B cell (primary cell): ENCODE data around the gene SSBP3. TPM values are rescaled to one million over a fixed set of nuclear protein-coding genes. Genes with fewer than 3 reads are reported as not detected.

Experiments
- ATAC-seq: fragments of 200-7000 bp; cut with Tn5 transposase; one replicate; pipeline ENCODE4 v1.10.0; 2021; ENCODE audit warnings: low read depth, mild to moderate bottlenecking, moderate number of reproducible peaks, moderate library complexity
- CTCF ChIA-PET: fragments of 350-600 bp; sonication (Branson Sonifier 250); formaldehyde crosslinking; loops from one replicate; lab custom pipeline; 2021; ENCODE audit warnings: antibody characterized with exemption, inconsistent platforms; lab: Charles Lee
- POLR2A ChIA-PET: fragments of 350-600 bp; sonication (Branson Sonifier 250); formaldehyde crosslinking; loops from one replicate; lab custom pipeline; 2021; ENCODE audit warnings: antibody characterized with exemption; lab: Charles Lee
- DNase-seq: peaks from one replicate; pipeline ENCODE4 v3.0.0; 2013
- H2AFZ ChIP-seq: 2 replicates; pipeline ENCODE4 v1.6.1; 2012; ENCODE audit warnings: mild to moderate bottlenecking, low read depth, low read length; ENCODE audit not compliant: insufficient read depth, poor library complexity, severe bottlenecking
- H3K27ac ChIP-seq, 2 donors: 1 replicate in 1 of 2; 2 replicates in 1 of 2; pipeline ENCODE4 v1.5.1; 2012 to 2013; ENCODE audit warnings: low read length in 2 of 2, mild to moderate bottlenecking in 2 of 2, moderate library complexity in 1 of 2
- H3K27me3 ChIP-seq, 4 experiments: fragments of 200-600 bp in 1 of 4; sonication (generic) in 1 of 4; replicated peaks in 1 of 4; 1 replicate in 2 of 4; 2 replicates in 2 of 4; pipeline versions ENCODE4 v1.6.1 to v1.7.0; 2013 to 2016; ENCODE audit warnings: low read length in 3 of 4, mild to moderate bottlenecking in 2 of 4, mixed read lengths in 1 of 4, moderate library complexity in 1 of 4; ENCODE audit not compliant: insufficient read depth in 4 of 4, control insufficient read depth in 3 of 4; ENCODE audit errors: control extremely low read depth in 1 of 4
- H3K36me3 ChIP-seq, 2 experiments: replicated peaks in 1 of 2; 1 replicate in 1 of 2; 2 replicates in 1 of 2; pipeline versions ENCODE4 v1.6.1 to v1.7.1; 2013; ENCODE audit warnings: low read length in 1 of 2; ENCODE audit not compliant: insufficient read depth in 2 of 2, control insufficient read depth in 1 of 2; ENCODE audit errors: control extremely low read depth in 1 of 2, extremely low read depth in 1 of 2
- H3K4me1 ChIP-seq, 2 donors: fragments of 200-600 bp in 1 of 2; sonication (generic) in 1 of 2; 1 replicate in 1 of 2; 2 replicates in 1 of 2; pipeline versions ENCODE4 v1.5.1 to v1.6.1; 2013 to 2017; ENCODE audit warnings: low read length in 2 of 2; ENCODE audit not compliant: control insufficient read depth in 2 of 2, insufficient read depth in 2 of 2
- H3K4me2 ChIP-seq: replicated peaks from 2 replicates; pipeline ENCODE3; 2012; ENCODE audit warnings: mild to moderate bottlenecking, low read depth, low read length; ENCODE audit not compliant: poor library complexity, severe bottlenecking
- H3K4me3 ChIP-seq, 5 experiments: fragments of 200-600 bp in 1 of 5; sonication (generic) in 1 of 5; 1 replicate in 3 of 5; 2 replicates in 2 of 5; pipeline versions ENCODE4 v1.5.1 to v1.7.0; 2011 to 2016; ENCODE audit warnings: low read length in 4 of 5, mild to moderate bottlenecking in 4 of 5, low read depth in 2 of 5, control low read depth in 1 of 5, moderate library complexity in 1 of 5; ENCODE audit not compliant: insufficient read depth in 1 of 5; ENCODE audit errors: control extremely low read depth in 1 of 5, extremely low read depth in 1 of 5
- H3K79me2 ChIP-seq: fragments of 200-600 bp; sonication (generic); one replicate; pipeline ENCODE4 v1.6.0; 2016; ENCODE audit warnings: low read length; ENCODE audit not compliant: control insufficient read depth, insufficient read depth
- H3K9ac ChIP-seq: fragments of 200-600 bp; sonication (generic); 2 replicates; pipeline ENCODE4 v1.6.1; 2017; ENCODE audit warnings: mild to moderate bottlenecking, low read length, moderate library complexity
- H3K9me3 ChIP-seq, 3 donors: one replicate each; pipeline versions ENCODE4 v1.6.1 to v1.7.1; 2013; ENCODE audit warnings: low read length in 2 of 3; ENCODE audit not compliant: control insufficient read depth in 2 of 3, insufficient read depth in 1 of 3; ENCODE audit errors: control extremely low read depth in 1 of 3
- H4K20me1 ChIP-seq: 2 replicates; pipeline ENCODE4 v1.6.0; 2012; ENCODE audit warnings: mild to moderate bottlenecking, low read length; ENCODE audit not compliant: insufficient read depth, control insufficient read depth, poor library complexity, severe bottlenecking
- H3K27ac Mint-ChIP-seq: one replicate; pipeline ENCODE4 v1.8.0; 2021; ENCODE audit warnings: mixed read lengths
- H3K27me3 Mint-ChIP-seq: one replicate; pipeline ENCODE4 v1.8.0; 2021; ENCODE audit warnings: mixed read lengths
- H3K4me1 Mint-ChIP-seq: one replicate; pipeline ENCODE4 v1.8.0; 2021; ENCODE audit warnings: mixed read lengths
- H3K4me3 Mint-ChIP-seq: one replicate; pipeline ENCODE4 v1.8.0; 2021; ENCODE audit warnings: mixed read lengths
- H3K9me3 Mint-ChIP-seq: one replicate; pipeline ENCODE4 v1.8.0; 2022; ENCODE audit warnings: mixed read lengths; ENCODE audit not compliant: insufficient read depth
- CTCF ChIP-seq: fragments of 200-600 bp; IDR thresholded peaks from one replicate; pipeline ENCODE4 v1.8.0; 2022; ENCODE audit warnings: antibody characterized with exemption, mild to moderate bottlenecking
- EZH2 ChIP-seq: IDR thresholded peaks from 2 replicates; pipeline ENCODE4 v1.6.1; 2012; ENCODE audit warnings: borderline replicate concordance, low read depth, mild to moderate bottlenecking, moderate library complexity, low read length; ENCODE audit not compliant: insufficient read depth, poor library complexity, severe bottlenecking
- whole genome bisulfite sequencing: methylation state at CpG from one replicate; pipeline ENCODE4 v1.1.5; 2013; ENCODE audit warnings: missing lambda C conversion rate; ENCODE audit not compliant: insufficient coverage; 5-methylcytosine and 5-hydroxymethylcytosine counted together
- intact Hi-C: fragments of 100-400 bp; cut with micrococcal nuclease; formaldehyde crosslinking; loops from one replicate; pipeline ENCODE4 v1.10.0; 2022
- polyA plus RNA-seq: library from polyadenylated mRNA; depleted of rRNA; stranded (reverse); fragments of >200 nt; gene quantifications from 2 replicates; pipeline ENCODE4 v1.2.3, GENCODE V29; 2012
- total RNA-seq, 2 donors: library from RNA; stranded (reverse); fragments of 120-200 nt in 1 of 2; gene quantifications; 1 replicate in 1 of 2; 2 replicates in 1 of 2; pipeline versions ENCODE4 v1.2.3 to v1.2.4, GENCODE V29; 2013 to 2022

SSBP3 gene
- total and polyA plus RNA-seq, 2 donors (not counting 1 experiment from before 2014, with no cell fraction given): 16.9 to 30.7 TPM

DNA sequence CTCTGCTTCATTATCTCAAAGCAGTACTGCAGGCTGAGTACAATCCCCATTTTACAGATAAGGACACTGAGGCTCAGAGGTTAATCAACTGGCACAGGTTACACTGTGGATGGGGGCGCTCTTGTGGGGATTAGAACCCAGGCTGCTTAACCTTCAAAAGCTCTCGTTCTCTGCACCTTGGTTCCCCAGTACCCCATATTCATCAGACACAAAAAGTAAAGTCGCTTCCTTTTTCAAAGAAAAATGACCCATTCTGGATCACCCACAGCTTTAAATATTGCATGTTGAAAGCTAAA is 20.5 kb downstream of the SSBP3 start:
- DNase-seq (no peak), ATAC-seq (no peak)
- H3K9me3 Mint-ChIP-seq: no peaks in the 10 kb centered on the region
- Histone ChIP-seq H4K20me1 (no peaks in the 10 kb centered on the region), H3K4me1 (no peaks in the 10 kb centered on the region), H3K4me3 (no peak overlapping the region), H3K9ac (no peak overlapping the region), H3K9me3 (no peaks in the 10 kb centered on the region), H3K36me3 (no peaks in the 10 kb centered on the region), H3K79me2 (peaks cover 31% of the 10 kb centered on the region), H3K27ac (no peak overlapping the region), H2AFZ (no peak overlapping the region), H3K4me2 (no peak overlapping the region), H3K27me3 (no peaks in the 10 kb centered on the region)
- CTCF ChIA-PET: no interaction called here
- POLR2A ChIA-PET: no interaction called here
- TF ChIP-seq EZH2 (no peak), CTCF (no peak)
- WGBS: 86% methylated on average over 1 of the region's 3 CpGs
- no peak overlapping the region for H3K4me3 Mint-ChIP-seq
- intact Hi-C loops: no loop called here
- no peaks in the 10 kb centered on the region for H3K27me3 Mint-ChIP-seq
- no peak overlapping the region for H3K27ac Mint-ChIP-seq
- peaks cover 3% of the 10 kb centered on the region for H3K4me1 Mint-ChIP-seq

DNA sequence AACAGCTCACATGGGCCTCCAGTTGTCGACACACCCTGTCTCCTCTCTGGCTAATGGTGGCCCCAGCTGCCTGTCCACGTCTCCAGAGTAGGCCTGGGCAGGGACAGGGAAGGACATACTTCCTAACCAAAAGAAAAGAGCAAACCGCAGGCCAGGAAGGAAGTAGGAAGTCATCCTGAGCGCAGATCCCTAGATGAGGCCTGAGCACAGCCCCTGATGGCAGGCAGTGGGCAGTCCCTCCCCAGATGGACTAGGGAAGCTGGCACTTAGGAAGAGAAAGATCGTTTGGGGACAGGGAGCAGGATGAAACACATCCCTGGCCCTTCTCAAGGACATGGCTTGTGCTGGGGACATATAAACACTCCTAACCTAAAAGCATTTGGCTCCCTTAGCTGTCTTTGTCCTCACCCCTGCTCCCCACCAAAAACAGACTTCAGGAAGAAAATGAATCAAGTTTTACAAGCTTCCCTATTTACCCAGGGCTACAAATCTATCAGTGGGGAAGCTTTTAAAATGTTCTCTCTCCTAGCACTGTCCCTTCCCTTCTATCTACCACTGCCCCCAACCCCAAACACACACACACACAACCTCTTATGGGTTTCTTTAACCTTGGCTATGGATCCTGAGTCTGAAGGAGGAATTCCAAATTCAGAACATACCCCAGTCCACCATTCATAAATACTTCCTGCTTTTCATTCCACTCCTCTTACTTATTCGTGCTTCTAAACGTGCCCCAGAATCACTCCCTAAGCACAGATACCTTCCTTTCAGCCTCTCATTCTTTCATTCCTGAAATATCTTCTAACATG is 21.1 kb downstream of the SSBP3 start:
- H3K27ac Mint-ChIP-seq: no peak overlapping the region
- 48% methylated on average over 7 of the region's 7 CpGs for WGBS
- Histone ChIP-seq H3K4me2 (no peak overlapping the region), H3K27me3 (no peaks in the 10 kb centered on the region), H3K27ac (no peak overlapping the region), H3K36me3 (no peaks in the 10 kb centered on the region), H3K9me3 (no peaks in the 10 kb centered on the region), H2AFZ (no peak overlapping the region), H3K9ac (no peak overlapping the region), H3K4me1 (no peaks in the 10 kb centered on the region), H4K20me1 (no peaks in the 10 kb centered on the region), H3K4me3 (no peak overlapping the region), H3K79me2 (peaks cover 37% of the 10 kb centered on the region)
- H3K4me3 Mint-ChIP-seq: no peak overlapping the region
- H3K4me1 Mint-ChIP-seq: peaks cover 3% of the 10 kb centered on the region
- POLR2A ChIA-PET: no interaction called here
- DNase-seq: no peak
- CTCF ChIA-PET: no interaction called here
- no peak for ATAC-seq
- TF ChIP-seq CTCF (no peak), EZH2 (no peak)
- no peaks in the 10 kb centered on the region for H3K27me3 Mint-ChIP-seq
- intact Hi-C loops: no loop called here
- no peaks in the 10 kb centered on the region for H3K9me3 Mint-ChIP-seq
